ENCODE measurements around the gene MAP2. TPM values are rescaled to one million over a fixed set of nuclear protein-coding genes. Genes with fewer than 3 reads are reported as not detected.

MAP2 gene
- total and polyA plus RNA-seq, 2 donors from 2014 or later, result 3.6 to 11.4 TPM

DNA sequence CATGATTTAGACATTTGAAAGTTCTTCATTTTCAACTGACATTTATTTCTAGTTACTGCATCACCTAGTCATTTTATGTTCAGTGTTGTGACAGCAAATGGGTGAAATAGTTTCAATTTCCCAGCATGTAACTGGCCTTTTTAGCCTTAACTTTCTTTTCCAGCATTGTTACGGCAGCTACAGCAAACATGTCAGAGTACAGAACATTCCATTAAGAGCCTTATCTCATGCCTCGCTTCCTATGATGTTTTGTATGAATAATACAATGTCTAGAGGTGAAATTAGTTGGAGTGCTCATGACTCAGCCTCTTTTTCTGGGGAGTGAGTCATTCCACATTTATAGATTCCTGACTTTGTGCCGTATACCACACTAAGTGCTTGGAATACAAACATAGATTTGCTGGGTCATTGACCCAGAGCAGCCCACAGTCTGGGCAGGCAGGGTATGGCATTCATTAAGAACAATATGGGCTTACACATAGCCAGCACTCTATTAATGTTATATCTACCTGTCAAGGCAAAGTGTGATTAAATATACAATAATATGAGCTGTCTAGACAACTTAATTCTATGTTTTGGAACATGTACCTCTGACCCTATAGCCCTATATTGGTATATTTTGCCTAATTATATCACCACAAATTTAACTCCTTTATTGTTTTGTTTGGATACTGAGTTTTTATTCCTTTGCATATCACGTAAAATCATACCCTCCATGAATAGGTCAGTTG is 72.2 kb downstream of the MAP2 start:
- intact Hi-C loops (cut with DNase I), result no loop called here
- FAIRE-seq, result peak; percentile 74
- Histone ChIP-seq H3K27me3 (ENCODE audit: control insufficient read depth, insufficient read depth, low read length) (no peaks in the 10 kb centered on the region), H3K9ac (ENCODE audit: low read length in 3 of 3) (no peak overlapping the region), H3K27ac (ENCODE audit: low read depth in 2 of 2, low read length in 2 of 2) (peak overlapping the region; percentile 32 to 72), H3K9me3 (ENCODE audit: control insufficient read depth in 2 of 3, insufficient read depth in 1 of 3, low read length in 3 of 3) (peaks cover 0 to 3% (median 0%) of the 10 kb centered on the region in 3 donors), H3K4me1 (ENCODE audit: control insufficient read depth in 2 of 3, insufficient read depth in 2 of 3, low read depth in 1 of 3, low read length in 3 of 3) (peaks cover 0 to 4% (median 0%) of the 10 kb centered on the region in 3 donors), H3K4me3 (ENCODE audit: low read length in 3 of 3) (no peak overlapping the region), H3K36me3 (ENCODE audit: control insufficient read depth in 2 of 3, insufficient read depth in 3 of 3, low read length in 3 of 3) (no peaks in the 10 kb centered on the region)
- TF ChIP-seq, protein P1, sequence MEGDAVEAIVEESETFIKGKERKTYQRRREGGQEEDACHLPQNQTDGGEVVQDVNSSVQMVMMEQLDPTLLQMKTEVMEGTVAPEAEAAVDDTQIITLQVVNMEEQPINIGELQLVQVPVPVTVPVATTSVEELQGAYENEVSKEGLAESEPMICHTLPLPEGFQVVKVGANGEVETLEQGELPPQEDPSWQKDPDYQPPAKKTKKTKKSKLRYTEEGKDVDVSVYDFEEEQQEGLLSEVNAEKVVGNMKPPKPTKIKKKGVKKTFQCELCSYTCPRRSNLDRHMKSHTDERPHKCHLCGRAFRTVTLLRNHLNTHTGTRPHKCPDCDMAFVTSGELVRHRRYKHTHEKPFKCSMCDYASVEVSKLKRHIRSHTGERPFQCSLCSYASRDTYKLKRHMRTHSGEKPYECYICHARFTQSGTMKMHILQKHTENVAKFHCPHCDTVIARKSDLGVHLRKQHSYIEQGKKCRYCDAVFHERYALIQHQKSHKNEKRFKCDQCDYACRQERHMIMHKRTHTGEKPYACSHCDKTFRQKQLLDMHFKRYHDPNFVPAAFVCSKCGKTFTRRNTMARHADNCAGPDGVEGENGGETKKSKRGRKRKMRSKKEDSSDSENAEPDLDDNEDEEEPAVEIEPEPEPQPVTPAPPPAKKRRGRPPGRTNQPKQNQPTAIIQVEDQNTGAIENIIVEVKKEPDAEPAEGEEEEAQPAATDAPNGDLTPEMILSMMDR (IDR thresholded peaks at IDR 0.05; ENCODE audit: borderline replicate concordance, extremely low read depth, insufficient read depth), result no peak
- peak in 2 of 5 donors; percentile 51 to 63 for DNase-seq

DNA sequence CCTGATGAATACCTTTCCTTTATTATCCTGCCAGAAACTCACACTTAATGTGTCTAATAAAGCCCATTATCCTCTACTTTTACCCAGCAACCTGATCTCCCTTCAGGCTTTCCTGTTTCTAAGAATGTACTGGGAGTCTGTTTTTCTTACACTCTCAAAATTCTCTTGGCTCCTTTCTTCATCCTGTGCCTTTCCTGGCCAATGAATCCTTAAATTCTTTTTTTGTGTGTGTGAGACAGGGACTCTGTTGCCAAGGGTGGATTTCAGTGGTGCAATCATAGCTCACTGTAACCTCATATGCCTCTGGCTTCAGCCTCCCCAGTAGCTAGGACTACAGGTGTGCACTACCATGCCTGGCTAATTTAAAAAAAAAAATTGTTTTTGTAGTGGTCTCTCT is 72.7 kb downstream of the MAP2 start:
- TF ChIP-seq, protein P1 (IDR thresholded peaks at IDR 0.05; ENCODE audit: borderline replicate concordance, extremely low read depth, insufficient read depth), result no peak
- H3K9ac ChIP-seq (ENCODE audit: low read length in 3 of 3), result no peak overlapping the region

DNA sequence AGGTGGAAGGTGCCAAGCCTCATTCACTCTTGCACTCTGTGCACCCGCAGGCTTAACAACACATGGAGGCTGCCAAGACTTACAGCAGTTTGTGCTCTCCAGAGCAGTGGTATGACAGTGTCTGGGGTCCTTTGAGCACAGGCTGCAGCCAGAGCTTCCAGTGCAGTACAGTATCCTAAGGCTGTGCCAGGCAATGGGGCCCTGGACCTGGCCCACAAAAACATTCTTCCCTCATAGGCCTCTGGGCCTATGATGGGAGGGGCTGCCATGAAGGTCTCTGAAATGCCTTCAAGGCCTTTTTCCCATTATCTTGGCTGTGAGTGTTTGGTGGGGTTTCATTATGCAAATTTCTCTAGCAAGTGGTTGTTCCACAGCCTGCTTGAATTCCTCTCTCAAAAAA is 74.8 kb downstream of the MAP2 start:
- peak in 1 of 5 donors; percentile 22 for DNase-seq
- Histone ChIP-seq H3K9me3 (ENCODE audit: control insufficient read depth in 2 of 3, insufficient read depth in 1 of 3, low read length in 3 of 3) (peaks cover 0 to 3% (median 0%) of the 10 kb centered on the region in 3 donors), H3K4me3 (ENCODE audit: low read length in 3 of 3) (no peak overlapping the region), H3K9ac (ENCODE audit: low read length in 3 of 3) (no peak overlapping the region), H3K27ac (ENCODE audit: low read depth in 2 of 2, low read length in 2 of 2) (no peak overlapping the region), H3K27me3 (ENCODE audit: control insufficient read depth, insufficient read depth, low read length) (no peaks in the 10 kb centered on the region), H3K36me3 (ENCODE audit: control insufficient read depth in 2 of 3, insufficient read depth in 3 of 3, low read length in 3 of 3) (no peaks in the 10 kb centered on the region), H3K4me1 (ENCODE audit: control insufficient read depth in 2 of 3, insufficient read depth in 2 of 3, low read depth in 1 of 3, low read length in 3 of 3) (peaks cover 0 to 4% (median 0%) of the 10 kb centered on the region in 3 donors)
- no peak for FAIRE-seq
- TF ChIP-seq, protein P1 (IDR thresholded peaks at IDR 0.05; ENCODE audit: borderline replicate concordance, extremely low read depth, insufficient read depth), result no peak
- intact Hi-C loops (cut with DNase I), result no loop called here

More for the DNA sequence above, 72.7 kb downstream of the MAP2 start:
- peaks cover 0 to 4% (median 0%) of the 10 kb centered on the region in 3 donors for H3K4me1 ChIP-seq (ENCODE audit: control insufficient read depth in 2 of 3, insufficient read depth in 2 of 3, low read depth in 1 of 3, low read length in 3 of 3)
- peaks cover 0 to 3% (median 0%) of the 10 kb centered on the region in 3 donors for H3K9me3 ChIP-seq (ENCODE audit: control insufficient read depth in 2 of 3, insufficient read depth in 1 of 3, low read length in 3 of 3)
- no peak overlapping the region for H3K4me3 ChIP-seq (ENCODE audit: low read length in 3 of 3)
- intact Hi-C loops (cut with DNase I), result no loop called here
- FAIRE-seq (no peak), DNase-seq (peak in 1 of 5 donors; percentile 27)
- peak overlapping the region; percentile 32 to 61 for H3K27ac ChIP-seq (ENCODE audit: low read depth in 2 of 2, low read length in 2 of 2)
- no peaks in the 10 kb centered on the region for H3K36me3 ChIP-seq (ENCODE audit: control insufficient read depth in 2 of 3, insufficient read depth in 3 of 3, low read length in 3 of 3)
- H3K27me3 ChIP-seq (ENCODE audit: control insufficient read depth, insufficient read depth, low read length), result no peaks in the 10 kb centered on the region
